GM19043 (cell line): Measurements from ENCODE around the gene GFRAL.
"Not testable (repeated sequence)": the region's sequence is repeated elsewhere in the genome, so short reads cannot be mapped to it uniquely, and the experiment has no call there.

Experiments
- ATAC-seq: cut with Tn5 transposase; IDR thresholded peaks from one replicate; pipeline ENCODE4 v1.9.1; 2021; ENCODE audit warnings: low read depth; ENCODE audit not compliant: unreplicated experiment

The GFRAL gene, protein sequence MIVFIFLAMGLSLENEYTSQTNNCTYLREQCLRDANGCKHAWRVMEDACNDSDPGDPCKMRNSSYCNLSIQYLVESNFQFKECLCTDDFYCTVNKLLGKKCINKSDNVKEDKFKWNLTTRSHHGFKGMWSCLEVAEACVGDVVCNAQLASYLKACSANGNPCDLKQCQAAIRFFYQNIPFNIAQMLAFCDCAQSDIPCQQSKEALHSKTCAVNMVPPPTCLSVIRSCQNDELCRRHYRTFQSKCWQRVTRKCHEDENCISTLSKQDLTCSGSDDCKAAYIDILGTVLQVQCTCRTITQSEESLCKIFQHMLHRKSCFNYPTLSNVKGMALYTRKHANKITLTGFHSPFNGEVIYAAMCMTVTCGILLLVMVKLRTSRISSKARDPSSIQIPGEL

DNA sequence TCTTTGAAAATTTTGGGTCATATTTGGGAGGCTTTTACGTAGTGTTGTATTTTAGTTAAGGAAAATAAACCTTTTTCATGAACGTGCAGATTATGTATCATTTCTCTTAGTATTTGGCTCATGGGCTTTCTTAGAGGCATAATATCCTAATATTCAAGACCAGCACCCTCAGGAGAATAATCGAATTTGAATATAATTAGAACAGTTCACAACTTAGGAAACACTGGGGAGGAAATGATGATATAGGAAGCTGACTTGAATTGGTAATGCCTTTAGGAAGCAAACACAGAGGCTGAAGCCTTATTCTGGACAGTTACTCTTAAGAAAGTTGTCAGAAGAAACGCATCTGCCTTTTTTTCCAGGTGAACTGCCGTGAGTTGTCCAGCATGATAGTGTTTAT lies at the start of gene GFRAL:
Gene GFRAL, plus strand, starts transcription at position 301 of the 400 bp plus-strand sequence. Its CDS starts 86 bp downstream, at position 387.
- ATAC-seq, result no peak

DNA sequence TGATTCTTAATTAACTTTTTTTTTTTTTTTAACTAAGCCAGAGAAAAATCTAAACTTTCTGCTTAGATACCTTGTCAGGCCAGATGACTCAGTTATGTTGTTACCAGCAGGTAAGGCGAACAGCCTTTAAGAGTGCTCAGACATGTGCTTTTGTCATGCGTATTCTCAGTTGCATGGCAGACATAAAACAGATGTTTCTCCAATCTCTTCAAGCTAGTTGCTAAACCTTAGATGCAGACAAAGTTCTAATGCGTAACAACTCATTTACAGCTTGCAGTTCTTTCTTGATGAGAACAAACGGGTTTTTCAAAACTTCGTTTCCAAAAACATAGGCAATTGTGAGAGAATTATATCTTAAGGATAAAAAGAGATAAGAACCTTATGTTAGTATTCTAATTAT lies 49.6 kb upstream of the GFRAL start:
- ATAC-seq, result no peak

DNA sequence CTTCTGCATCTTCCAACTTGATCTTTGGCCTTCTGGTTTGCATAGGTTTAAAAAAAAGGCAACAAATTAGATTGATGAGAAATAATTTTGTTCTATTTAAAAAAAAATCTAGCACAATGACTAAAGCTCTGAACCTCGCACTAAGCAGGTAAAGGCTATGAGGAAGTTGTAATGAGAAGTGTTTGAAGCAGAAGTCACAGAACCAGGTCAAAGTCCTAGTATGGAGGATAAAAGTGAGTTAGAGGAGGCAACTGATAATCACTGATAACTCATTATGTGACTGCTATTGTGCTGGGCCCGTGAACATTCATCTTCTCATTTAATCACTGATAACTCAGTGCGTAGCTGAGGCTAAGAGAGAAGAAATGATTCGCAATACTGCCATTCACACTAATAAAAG lies 46.1 kb upstream of the GFRAL start:
- ATAC-seq, result no peak

- no peak for ATAC-seq
Observed at GRCh38 chr6:55282115-55282514, 45.2 kb upstream of the GFRAL start.

- ATAC-seq, result no peak
Observed at GRCh38 chr6:55286824-55287223, 40.4 kb upstream of the GFRAL start.

DNA sequence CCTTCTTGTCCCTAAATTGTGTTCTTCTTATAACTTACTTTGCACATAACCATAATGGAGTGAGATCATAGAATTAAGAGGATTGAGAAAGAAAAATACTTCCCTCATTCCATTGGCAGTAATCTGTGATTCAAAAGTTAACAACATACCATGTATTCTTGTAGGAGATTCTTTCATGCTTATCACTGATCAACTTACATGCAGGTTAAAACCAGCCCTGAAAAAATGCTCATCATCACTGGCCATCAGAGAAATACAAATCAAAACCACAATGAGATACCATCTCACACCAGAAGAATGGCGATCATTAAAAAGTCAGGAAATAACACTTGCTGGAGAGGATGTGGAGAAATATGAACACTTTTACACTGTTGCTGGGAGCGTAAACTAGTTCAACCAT lies 36.5 kb upstream of the GFRAL start:
- ATAC-seq, result no peak

DNA sequence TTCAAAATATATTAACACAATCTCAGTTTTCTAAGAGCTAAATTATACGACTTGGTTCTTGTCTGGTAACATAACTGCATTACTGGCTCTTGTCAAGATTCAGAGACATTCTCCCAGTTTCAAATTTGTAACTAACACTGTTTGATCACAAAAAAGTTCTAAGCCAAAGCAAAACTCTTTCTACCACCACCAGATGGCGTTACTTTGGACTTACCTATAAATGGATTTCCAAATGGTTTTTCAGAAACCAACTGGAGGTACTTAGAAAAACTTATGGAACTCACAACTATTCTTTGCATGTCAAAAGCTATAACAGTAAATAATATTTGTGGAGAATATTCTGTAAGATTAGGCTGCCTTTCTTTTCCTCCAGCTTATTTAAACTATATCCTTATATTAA lies 34.2 kb upstream of the GFRAL start:
- ATAC-seq, result no peak

- not testable (repeated sequence) for ATAC-seq
Observed at GRCh38 chr6:55297214-55297613, 30.1 kb upstream of the GFRAL start.

- ATAC-seq, result no peak
Observed at GRCh38 chr6:55299286-55299985, 27.8 kb upstream of the GFRAL start.

DNA sequence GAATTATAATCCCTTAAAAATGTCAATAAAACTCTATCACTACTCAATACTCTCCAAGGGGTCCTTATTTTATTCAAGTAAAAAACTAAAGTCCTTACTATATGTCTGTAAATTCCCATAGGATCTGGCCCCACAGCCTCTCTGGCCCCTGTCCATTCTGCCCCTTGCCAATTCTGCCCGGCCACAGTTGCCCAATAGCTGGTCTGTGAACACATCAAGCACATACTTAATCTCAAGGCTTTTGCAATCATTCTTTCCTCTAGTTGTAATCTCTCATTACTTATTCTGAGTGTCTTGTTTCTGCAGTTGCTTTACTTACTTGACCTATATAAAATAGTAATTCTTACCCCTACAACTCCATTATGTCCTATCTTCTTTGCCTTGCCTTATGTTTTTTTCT lies 22.5 kb upstream of the GFRAL start:
- ATAC-seq, result no peak

DNA sequence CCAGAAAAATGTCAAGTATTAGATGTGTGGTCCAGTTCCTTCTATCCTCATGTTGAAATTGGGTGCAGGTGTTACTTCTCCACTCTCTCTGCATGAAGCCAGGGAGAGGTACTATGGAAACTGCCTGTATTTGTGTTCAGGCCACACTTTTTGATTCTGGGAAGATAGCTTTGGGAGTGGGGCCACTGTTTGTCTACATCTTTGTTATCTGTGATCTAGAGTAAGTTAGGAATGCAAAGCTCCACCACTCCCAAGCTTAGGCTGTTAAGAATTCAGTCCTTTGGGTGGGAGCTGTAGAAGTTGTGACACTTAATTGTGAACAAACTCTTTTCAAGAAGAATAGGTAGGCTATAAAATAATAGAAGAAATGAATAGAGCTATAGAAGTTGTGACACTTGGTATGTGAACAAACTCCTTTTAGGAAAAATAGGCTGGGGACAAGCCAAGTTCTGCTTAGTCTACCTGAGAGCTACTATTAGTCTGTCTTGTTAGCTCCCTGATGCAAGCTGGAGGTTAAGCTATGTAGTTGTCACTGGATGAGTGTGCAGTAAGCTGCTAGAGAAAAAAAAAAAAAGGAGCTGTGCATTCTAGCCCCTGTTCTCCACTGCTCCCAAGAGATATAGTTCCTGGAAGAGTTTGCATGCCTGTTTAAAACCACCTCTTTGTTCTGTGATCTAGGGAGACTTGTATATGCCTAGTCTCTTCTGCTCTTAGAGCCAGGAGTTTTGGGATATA lies 7.1 kb upstream of the GFRAL start:
- no peak for ATAC-seq

DNA sequence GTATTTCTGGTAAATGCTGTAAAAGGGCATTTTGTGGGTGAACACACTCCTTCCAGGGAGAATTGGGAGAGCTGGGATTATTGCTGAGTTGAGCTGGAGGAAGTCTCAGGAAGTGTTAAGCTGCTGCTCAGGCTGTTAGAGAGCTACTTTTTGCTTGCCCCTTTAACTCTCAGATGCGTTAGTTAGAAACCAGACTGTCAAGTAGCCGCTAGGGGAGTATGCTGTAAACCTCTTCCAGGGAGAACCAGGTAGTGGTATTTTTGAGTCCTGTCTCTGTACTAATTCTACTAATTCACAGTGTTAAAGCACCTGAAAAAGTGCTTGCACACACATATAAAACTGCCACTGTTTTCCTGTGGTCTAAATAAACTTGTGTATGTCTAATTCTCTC lies 6.6 kb upstream of the GFRAL start:
- ATAC-seq, result no peak

GRCh38 chr6:55377150-55377549 lies 49.9 kb downstream of the GFRAL start:
- no peak for ATAC-seq

DNA sequence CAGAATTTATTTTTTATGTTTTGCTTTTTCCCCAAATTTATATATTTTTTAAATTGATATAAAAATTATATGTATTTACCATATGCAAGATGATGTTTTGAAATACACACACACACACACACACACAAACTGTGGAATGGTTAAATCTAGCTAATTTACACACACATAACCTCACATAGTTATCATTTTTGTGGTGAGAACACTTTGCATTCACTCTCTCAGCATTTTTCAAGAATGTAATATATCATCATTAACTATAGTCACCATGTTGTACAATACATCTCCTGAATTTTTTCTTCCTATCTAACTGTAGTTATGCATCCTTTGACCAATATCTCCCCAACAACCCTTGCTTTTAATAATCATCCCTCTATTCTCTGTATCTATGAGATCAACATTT lies 52.2 kb downstream of the GFRAL start:
- no peak for ATAC-seq

DNA sequence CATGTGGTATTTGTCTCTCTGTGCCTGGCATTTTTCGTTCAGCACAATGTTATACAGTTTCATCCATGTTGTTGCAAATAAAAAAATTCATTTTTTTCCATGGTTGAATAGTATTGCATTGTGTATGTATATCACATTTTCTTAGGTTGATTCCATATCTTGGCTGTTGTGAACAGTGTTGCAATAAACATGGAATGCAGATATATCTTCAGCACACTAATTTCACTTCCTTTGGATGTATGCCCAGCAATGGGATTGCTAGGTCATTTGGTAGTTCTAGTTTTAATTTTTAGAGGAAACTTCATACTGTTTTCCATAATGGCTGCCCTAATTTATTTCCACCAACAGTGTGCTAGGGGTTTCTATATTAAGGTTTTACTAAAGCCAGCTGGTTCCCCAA lies 52.6 kb downstream of the GFRAL start:
- ATAC-seq, result no peak

DNA sequence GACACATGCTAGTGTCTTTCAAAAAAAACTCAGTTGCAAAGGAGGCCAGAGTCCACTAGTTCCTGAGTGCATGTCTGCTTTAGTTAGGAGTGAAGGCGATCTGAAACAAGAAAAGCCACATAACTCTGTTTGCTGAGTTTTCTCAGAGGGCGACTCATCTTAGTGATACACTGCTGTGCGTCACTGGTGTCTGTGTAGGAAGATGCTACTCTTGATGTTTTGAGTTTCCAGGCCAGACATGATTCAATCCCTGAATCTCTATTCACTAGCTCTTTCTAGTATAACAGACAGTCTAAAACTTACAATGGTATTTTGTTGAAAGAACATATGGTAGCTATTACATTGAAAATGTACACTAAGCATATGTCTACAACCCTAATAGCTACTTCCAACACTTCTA lies 60.9 kb downstream of the GFRAL start:
- ATAC-seq, result no peak

- ATAC-seq, result no peak
Observed at GRCh38 chr6:55395871-55396270, 68.6 kb downstream of the GFRAL start.

DNA sequence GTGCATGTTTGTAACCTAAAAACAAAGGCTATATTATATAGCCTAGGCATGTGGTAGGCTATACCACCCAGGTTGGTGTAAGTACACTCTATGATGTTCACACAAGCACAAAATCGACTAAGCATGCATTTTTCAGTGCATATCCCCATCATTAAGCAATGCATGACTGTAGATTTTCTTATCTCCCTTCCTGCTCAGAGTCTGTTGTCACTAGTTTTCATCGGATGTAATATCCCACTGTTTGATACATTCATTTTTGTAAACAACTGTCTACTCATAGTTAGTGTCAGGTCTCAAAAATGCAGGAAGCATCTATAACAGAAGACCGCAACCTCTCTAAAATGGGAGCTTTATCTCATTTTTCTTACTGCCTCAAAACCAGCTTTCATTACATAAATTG lies 70.7 kb downstream of the GFRAL start:
- ATAC-seq, result no peak

GRCh38 chr6:55399351-55399750 lies 72.1 kb downstream of the GFRAL start:
- ATAC-seq, result no peak

DNA sequence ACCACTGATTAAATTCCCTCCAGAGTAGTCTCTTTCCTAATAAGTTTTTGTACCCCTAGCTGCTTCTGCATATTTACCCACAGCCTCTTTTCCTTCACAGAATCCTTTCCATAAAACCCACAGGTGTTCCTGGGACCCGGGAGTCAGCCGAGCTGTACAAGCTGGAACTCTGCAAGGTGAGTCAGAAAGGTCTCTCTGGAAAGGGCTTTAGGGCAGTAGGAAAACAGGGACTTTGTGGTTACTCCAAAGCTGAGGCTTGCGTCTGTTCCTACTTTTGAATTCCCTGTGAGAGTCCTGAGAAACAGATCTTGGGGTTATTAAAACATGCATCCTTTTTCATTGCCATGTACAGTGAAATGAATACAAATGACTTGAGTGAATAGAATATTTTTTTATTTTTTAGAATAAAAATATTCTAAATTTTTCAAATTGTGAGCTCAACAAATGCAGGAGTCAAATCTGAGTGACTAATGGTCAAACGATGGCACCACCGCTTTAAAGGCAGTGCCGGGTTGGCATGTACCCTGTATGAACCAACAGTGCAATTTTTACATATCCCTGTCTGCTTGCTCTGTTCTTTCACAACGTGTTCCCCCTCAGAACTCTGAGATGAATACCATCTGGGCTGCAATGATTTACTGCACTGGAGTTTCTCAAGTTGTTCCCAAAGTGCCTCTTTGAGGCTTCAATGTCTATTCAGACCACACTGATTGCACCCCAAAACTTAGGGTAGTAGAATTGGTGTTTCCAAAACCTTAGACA lies 78.4 kb downstream of the GFRAL start:
- no peak for ATAC-seq

DNA sequence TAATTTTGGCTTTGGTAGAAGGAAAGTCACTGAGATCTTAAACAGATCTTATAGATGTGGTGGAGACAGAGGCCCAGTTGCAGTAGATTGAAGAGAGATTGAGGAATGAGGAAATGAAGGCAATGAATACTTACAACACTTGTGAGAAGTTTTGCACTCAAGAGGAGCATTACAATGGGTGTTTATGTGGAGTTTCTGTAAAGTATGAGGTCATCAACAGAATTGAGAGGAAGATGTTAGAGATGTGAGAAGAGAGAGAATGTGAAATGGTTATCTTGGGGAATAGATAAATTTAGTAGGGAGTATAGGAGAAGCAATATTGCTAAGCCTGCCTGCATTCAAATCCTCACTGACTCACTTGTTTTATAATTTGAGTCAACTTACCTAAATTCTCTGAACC lies 83.4 kb downstream of the GFRAL start:
- ATAC-seq, result no peak
